HepG2 (cell line): ENCODE results near the gene COL8A2. TPM values are rescaled to one million over a fixed set of nuclear protein-coding genes. Genes with fewer than 3 reads are reported as not detected.

Experiments used
- AHR ChIP-seq: IDR thresholded peaks from 2 replicates; pipeline ENCODE4 v1.6.1; 2018; ENCODE audit warnings: missing genetic modification reagents, missing compliant biosample characterization
- MTA1 ChIP-seq: sonication (generic); formaldehyde crosslinking; IDR thresholded peaks from 2 replicates; pipeline ENCODE4 v1.4.0; 2020; ENCODE audit warnings: missing genetic modification reagents, mild to moderate bottlenecking, borderline replicate concordance
- NRL ChIP-seq: sonication (generic); formaldehyde crosslinking; IDR thresholded peaks from 2 replicates; pipeline ENCODE4 v1.5.0; 2020; ENCODE audit warnings: missing genetic modification reagents, mild to moderate bottlenecking, moderate library complexity, borderline replicate concordance
- SMARCE1 ChIP-seq: fragments of 450-650 bp; IDR thresholded peaks from 2 replicates; pipeline ENCODE4 v1.6.1; 2017; ENCODE audit warnings: borderline replicate concordance
- ZNF138 ChIP-seq: sonication (generic); formaldehyde crosslinking; IDR thresholded peaks from 2 replicates; pipeline ENCODE4 v1.5.0; 2020; ENCODE audit warnings: mild to moderate bottlenecking, low read depth, missing genetic modification reagents
- polyA plus RNA-seq, 8 experiments: library from polyadenylated mRNA; depleted of rRNA in 3 of 8; stranded (reverse) in 7 of 8; unstranded in 1 of 8; fragments of >200 nt; fragmentation: Illumina TruSeq in 4 of 8; extraction: Trizol in 4 of 8; gene quantifications; 2 replicates each; pipeline versions ENCODE4 v1.2.1 to v1.2.3, GENCODE V29; 2011 to 2016; ENCODE audit warnings: low read depth in 4 of 8, missing spikeins in 1 of 8, mixed read lengths in 1 of 8; ENCODE audit not compliant: insufficient read depth in 1 of 8
- total RNA-seq, 5 experiments: library from RNA; depleted of rRNA; stranded (reverse); fragments of >200 nt; fragmentation: Illumina TruSeq; extraction: Trizol; gene quantifications; 2 replicates each; pipeline ENCODE4 v1.2.3, GENCODE V29; 2016; ENCODE audit warnings: low read depth in 1 of 5
- TF ChIP-seq, protein P1 (sequence below), 2 experiments: sonication (generic) in 1 of 2; formaldehyde crosslinking in 1 of 2; IDR thresholded peaks; 2 replicates each; pipeline versions ENCODE4 v1.4.0 to v1.6.1; 2018 to 2020; ENCODE audit warnings: missing genetic modification reagents in 2 of 2, borderline replicate concordance in 1 of 2, low read depth in 1 of 2, mild to moderate bottlenecking in 1 of 2, missing biosample characterization in 1 of 2
- TF ChIP-seq, protein P2 (sequence below): sonication (generic); formaldehyde crosslinking; conservative IDR thresholded peaks from 2 replicates; pipeline ENCODE4 v1.5.0; 2020; ENCODE audit warnings: missing genetic modification reagents
- TF ChIP-seq, protein P3 (sequence below): sonication (generic); formaldehyde crosslinking; conservative IDR thresholded peaks from 2 replicates; pipeline ENCODE4 v1.8.0; 2022; ENCODE audit warnings: mild to moderate bottlenecking, moderate library complexity, missing genetic modification reagents
- TF ChIP-seq, protein P4 (sequence below): sonication (generic); formaldehyde crosslinking; IDR thresholded peaks from 2 replicates; pipeline ENCODE4 v1.8.0; 2022; ENCODE audit warnings: missing genetic modification reagents, mild to moderate bottlenecking, borderline replicate concordance
- TF ChIP-seq, protein P5 (sequence below): sonication (generic); formaldehyde crosslinking; IDR thresholded peaks from 2 replicates; pipeline ENCODE4 v1.4.0; 2020; ENCODE audit warnings: missing genetic modification reagents, mild to moderate bottlenecking, borderline replicate concordance
- TF ChIP-seq, protein P6 (sequence below): sonication (generic); formaldehyde crosslinking; IDR thresholded peaks from 2 replicates; pipeline ENCODE4 v1.4.0; 2020; ENCODE audit warnings: low read depth, mild to moderate bottlenecking, missing genetic modification reagents
- TF ChIP-seq, protein P7 (sequence below): IDR thresholded peaks from 2 replicates; pipeline ENCODE4 v1.6.1; 2012; ENCODE audit warnings: low read length, improper control_type of control experiment

The COL8A2 gene
- total and polyA plus RNA-seq, 2 of the 13 experiments (the other 11 are each of a cell fraction or from before 2014, with no cell fraction given): 0.13 to 0.24 TPM

DNA sequence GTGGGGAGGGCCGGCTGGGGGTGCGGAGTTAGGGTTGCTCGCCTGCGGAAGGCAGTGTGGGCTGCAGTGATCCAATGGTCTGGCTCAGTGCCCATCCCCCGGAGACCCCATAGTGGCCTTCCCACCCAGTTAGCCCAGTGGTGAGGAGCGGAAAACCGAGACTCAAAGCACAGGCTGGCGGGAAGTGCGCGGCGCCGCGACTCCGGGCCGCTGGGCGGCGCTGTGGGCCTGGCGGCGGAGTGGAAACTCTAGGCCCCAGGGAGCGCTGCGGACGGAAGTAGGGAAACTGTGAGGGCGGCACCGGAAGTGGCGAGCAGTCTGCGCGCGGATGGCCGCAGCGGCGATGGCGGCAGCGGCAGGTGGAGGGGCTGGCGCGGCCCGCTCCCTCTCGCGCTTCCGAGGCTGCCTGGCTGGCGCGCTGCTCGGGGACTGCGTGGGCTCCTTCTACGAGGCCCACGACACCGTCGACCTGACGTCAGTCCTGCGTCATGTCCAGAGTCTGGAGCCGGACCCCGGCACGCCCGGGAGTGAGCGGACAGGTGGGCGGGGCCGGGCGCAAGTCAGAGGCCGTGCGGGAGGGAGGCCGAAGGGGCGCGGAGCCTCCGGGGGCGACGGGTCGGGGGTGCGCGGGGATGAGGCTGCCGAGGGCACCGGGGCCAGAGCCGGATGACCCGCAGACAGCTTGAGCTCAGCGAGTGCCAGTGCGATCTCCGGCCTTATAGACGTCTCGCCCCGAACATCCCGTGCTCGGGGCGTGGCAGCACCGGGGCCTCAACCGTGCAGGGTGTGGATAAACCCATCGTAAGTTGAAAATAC is 36.2 kb downstream of the COL8A2 start, which contains the start of gene ADPRS (continued):
- peak; percentile 94 for TF ChIP-seq ZNF138
- TF ChIP-seq, protein P1, sequence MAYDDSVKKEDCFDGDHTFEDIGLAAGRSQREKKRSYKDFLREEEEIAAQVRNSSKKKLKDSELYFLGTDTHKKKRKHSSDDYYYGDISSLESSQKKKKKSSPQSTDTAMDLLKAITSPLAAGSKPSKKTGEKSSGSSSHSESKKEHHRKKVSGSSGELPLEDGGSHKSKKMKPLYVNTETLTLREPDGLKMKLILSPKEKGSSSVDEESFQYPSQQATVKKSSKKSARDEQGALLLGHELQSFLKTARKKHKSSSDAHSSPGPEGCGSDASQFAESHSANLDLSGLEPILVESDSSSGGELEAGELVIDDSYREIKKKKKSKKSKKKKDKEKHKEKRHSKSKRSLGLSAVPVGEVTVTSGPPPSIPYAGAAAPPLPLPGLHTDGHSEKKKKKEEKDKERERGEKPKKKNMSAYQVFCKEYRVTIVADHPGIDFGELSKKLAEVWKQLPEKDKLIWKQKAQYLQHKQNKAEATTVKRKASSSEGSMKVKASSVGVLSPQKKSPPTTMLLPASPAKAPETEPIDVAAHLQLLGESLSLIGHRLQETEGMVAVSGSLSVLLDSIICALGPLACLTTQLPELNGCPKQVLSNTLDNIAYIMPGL (CRISPR knock-in tag; IDR thresholded peaks at IDR 0.05; ENCODE audit: borderline replicate concordance in 1 of 2, low read depth in 1 of 2): peak; percentile 96 to 98
- peak; percentile 74; the same call in 1 of the 2 replicates for TF ChIP-seq MTA1
- peak; percentile 75 for TF ChIP-seq AHR (CRISPR knock-in tag)
- TF ChIP-seq, protein P2, sequence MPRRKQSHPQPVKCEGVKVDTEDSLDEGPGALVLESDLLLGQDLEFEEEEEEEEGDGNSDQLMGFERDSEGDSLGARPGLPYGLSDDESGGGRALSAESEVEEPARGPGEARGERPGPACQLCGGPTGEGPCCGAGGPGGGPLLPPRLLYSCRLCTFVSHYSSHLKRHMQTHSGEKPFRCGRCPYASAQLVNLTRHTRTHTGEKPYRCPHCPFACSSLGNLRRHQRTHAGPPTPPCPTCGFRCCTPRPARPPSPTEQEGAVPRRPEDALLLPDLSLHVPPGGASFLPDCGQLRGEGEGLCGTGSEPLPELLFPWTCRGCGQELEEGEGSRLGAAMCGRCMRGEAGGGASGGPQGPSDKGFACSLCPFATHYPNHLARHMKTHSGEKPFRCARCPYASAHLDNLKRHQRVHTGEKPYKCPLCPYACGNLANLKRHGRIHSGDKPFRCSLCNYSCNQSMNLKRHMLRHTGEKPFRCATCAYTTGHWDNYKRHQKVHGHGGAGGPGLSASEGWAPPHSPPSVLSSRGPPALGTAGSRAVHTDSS (CRISPR knock-in tag): peak; percentile 40; the same call in 1 of the 2 replicates
- TF ChIP-seq, protein P3, sequence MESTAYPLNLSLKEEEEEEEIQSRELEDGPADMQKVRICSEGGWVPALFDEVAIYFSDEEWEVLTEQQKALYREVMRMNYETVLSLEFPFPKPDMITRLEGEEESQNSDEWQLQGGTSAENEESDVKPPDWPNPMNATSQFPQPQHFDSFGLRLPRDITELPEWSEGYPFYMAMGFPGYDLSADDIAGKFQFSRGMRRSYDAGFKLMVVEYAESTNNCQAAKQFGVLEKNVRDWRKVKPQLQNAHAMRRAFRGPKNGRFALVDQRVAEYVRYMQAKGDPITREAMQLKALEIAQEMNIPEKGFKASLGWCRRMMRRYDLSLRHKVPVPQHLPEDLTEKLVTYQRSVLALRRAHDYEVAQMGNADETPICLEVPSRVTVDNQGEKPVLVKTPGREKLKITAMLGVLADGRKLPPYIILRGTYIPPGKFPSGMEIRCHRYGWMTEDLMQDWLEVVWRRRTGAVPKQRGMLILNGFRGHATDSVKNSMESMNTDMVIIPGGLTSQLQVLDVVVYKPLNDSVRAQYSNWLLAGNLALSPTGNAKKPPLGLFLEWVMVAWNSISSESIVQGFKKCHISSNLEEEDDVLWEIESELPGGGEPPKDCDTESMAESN: peak; percentile 84; the same call in 1 of the 2 replicates
- TF ChIP-seq, protein P4, sequence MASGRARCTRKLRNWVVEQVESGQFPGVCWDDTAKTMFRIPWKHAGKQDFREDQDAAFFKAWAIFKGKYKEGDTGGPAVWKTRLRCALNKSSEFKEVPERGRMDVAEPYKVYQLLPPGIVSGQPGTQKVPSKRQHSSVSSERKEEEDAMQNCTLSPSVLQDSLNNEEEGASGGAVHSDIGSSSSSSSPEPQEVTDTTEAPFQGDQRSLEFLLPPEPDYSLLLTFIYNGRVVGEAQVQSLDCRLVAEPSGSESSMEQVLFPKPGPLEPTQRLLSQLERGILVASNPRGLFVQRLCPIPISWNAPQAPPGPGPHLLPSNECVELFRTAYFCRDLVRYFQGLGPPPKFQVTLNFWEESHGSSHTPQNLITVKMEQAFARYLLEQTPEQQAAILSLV (CRISPR knock-in tag): peak; percentile 97; the same call in 1 of the 2 replicates
- no peak; the same call in 1 of the 2 replicates for TF ChIP-seq NRL (CRISPR knock-in tag)
- TF ChIP-seq, protein P5, sequence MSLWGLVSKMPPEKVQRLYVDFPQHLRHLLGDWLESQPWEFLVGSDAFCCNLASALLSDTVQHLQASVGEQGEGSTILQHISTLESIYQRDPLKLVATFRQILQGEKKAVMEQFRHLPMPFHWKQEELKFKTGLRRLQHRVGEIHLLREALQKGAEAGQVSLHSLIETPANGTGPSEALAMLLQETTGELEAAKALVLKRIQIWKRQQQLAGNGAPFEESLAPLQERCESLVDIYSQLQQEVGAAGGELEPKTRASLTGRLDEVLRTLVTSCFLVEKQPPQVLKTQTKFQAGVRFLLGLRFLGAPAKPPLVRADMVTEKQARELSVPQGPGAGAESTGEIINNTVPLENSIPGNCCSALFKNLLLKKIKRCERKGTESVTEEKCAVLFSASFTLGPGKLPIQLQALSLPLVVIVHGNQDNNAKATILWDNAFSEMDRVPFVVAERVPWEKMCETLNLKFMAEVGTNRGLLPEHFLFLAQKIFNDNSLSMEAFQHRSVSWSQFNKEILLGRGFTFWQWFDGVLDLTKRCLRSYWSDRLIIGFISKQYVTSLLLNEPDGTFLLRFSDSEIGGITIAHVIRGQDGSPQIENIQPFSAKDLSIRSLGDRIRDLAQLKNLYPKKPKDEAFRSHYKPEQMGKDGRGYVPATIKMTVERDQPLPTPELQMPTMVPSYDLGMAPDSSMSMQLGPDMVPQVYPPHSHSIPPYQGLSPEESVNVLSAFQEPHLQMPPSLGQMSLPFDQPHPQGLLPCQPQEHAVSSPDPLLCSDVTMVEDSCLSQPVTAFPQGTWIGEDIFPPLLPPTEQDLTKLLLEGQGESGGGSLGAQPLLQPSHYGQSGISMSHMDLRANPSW (CRISPR knock-in tag): no peak; the same call in 1 of the 2 replicates
- TF ChIP-seq, protein P6, sequence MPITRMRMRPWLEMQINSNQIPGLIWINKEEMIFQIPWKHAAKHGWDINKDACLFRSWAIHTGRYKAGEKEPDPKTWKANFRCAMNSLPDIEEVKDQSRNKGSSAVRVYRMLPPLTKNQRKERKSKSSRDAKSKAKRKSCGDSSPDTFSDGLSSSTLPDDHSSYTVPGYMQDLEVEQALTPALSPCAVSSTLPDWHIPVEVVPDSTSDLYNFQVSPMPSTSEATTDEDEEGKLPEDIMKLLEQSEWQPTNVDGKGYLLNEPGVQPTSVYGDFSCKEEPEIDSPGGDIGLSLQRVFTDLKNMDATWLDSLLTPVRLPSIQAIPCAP (CRISPR knock-in tag): no peak
- TF ChIP-seq SMARCE1: no peak
- TF ChIP-seq, protein P7, sequence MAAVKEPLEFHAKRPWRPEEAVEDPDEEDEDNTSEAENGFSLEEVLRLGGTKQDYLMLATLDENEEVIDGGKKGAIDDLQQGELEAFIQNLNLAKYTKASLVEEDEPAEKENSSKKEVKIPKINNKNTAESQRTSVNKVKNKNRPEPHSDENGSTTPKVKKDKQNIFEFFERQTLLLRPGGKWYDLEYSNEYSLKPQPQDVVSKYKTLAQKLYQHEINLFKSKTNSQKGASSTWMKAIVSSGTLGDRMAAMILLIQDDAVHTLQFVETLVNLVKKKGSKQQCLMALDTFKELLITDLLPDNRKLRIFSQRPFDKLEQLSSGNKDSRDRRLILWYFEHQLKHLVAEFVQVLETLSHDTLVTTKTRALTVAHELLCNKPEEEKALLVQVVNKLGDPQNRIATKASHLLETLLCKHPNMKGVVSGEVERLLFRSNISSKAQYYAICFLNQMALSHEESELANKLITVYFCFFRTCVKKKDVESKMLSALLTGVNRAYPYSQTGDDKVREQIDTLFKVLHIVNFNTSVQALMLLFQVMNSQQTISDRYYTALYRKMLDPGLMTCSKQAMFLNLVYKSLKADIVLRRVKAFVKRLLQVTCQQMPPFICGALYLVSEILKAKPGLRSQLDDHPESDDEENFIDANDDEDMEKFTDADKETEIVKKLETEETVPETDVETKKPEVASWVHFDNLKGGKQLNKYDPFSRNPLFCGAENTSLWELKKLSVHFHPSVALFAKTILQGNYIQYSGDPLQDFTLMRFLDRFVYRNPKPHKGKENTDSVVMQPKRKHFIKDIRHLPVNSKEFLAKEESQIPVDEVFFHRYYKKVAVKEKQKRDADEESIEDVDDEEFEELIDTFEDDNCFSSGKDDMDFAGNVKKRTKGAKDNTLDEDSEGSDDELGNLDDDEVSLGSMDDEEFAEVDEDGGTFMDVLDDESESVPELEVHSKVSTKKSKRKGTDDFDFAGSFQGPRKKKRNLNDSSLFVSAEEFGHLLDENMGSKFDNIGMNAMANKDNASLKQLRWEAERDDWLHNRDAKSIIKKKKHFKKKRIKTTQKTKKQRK: no peak
